Activated naive CD4-positive, alpha-beta T cell treated with anti-CD3 and anti-CD28 coated beads, Interleukin-2, amount 50 U/mL, for 24 hours (primary cell): Measurements from ENCODE around the gene PRKD1.

Experiments
- H3K27ac Mint-ChIP-seq: one replicate; pipeline ENCODE4 v1.8.0; 2021; ENCODE audit warnings: mild to moderate bottlenecking, mixed read lengths
- H3K27me3 Mint-ChIP-seq: one replicate; pipeline ENCODE4 v1.8.0; 2021; ENCODE audit warnings: mixed read lengths
- H3K36me3 Mint-ChIP-seq: one replicate; pipeline ENCODE4 v1.8.0; 2021; ENCODE audit warnings: mixed read lengths
- H3K4me1 Mint-ChIP-seq: one replicate; pipeline ENCODE4 v1.8.0; 2021; ENCODE audit warnings: mixed read lengths
- H3K4me3 Mint-ChIP-seq: one replicate; pipeline ENCODE4 v1.8.0; 2021; ENCODE audit warnings: mild to moderate bottlenecking, mixed read lengths
- H3K9me3 Mint-ChIP-seq: one replicate; pipeline ENCODE4 v1.8.0; 2021; ENCODE audit warnings: mixed read lengths

PRKD1 gene

DNA sequence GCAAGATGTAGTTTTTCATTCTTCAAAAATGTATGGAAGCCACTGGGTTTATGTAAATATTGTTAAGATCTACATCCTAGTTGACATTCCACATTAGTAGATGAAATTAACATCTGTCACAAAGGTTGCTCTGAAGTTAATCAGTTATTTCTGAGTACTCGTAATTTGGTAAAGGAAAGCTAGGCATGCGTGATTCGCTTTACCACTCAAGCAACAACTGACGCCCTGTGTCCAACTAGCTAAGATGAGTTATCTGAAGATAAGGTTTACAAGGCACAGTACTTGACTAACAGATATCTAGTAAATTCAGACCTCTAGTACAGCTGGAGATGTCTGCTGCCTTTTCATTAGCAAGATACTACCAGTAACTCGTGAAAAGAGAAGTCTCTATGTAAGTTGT, 14.1 kb downstream of the PRKD1 start:
- no peaks in the 10 kb centered on the region for H3K9me3 Mint-ChIP-seq
- H3K4me3 Mint-ChIP-seq = no peak overlapping the region
- H3K4me1 Mint-ChIP-seq = no peaks in the 10 kb centered on the region
- H3K27ac Mint-ChIP-seq = no peak overlapping the region
- H3K27me3 Mint-ChIP-seq = no peaks in the 10 kb centered on the region
- no peaks in the 10 kb centered on the region for H3K36me3 Mint-ChIP-seq

GRCh38 chr14:29911810-29912209, 15.8 kb downstream of the PRKD1 start:
- no peaks in the 10 kb centered on the region for H3K9me3 Mint-ChIP-seq
- no peaks in the 10 kb centered on the region for H3K4me1 Mint-ChIP-seq
- H3K27me3 Mint-ChIP-seq = no peaks in the 10 kb centered on the region
- no peaks in the 10 kb centered on the region for H3K36me3 Mint-ChIP-seq
- H3K27ac Mint-ChIP-seq = no peak overlapping the region
- no peak overlapping the region for H3K4me3 Mint-ChIP-seq

DNA sequence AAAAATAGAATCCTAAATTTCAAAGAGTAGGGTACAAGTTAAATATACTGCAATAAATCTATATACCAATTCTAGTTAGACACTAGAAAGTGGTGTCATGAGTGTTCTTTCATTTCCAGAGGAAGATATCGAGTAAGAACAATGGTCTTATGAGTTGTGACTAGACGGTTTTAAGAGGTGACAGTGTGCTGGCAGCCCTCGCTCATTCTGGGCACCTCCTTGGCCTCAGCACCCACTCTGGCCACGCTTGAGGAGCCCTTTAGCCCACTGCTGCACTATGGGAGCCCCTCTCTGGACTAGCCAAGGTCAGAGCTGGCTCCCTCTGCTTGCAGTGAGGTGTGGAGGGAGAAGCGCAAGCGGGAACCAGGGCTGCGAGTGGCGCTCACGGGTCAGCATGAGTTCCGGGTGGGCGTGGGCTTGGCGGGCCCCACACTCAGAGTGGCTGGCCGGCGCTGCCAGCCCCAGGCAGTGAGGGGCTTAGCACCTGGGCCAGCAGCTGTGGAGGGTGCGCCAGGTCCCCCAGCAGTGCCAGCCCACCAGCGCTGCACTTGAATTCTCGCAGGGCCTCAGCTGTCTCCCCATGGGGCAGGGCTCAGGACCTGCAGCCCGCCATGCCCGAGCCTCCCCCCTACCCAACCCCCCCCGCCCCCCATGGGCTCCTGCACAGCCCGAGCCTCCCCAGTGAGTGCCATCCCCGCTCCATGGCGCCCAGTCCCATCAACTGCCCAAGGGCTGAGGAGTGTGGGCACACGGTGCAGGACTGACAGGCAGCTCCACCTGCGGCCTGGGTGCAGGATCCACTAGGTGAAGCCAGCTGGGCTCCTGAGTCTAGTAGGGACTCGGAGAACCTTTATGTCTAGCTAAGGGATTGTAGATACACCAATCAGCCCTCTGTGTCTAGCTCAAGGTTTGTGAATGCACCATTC, 18.7 kb downstream of the PRKD1 start:
- Mint-ChIP-seq H3K4me3 (no peak overlapping the region), H3K36me3 (no peaks in the 10 kb centered on the region), H3K9me3 (no peaks in the 10 kb centered on the region), H3K27me3 (no peaks in the 10 kb centered on the region), H3K4me1 (no peaks in the 10 kb centered on the region), H3K27ac (no peak overlapping the region)

GRCh38 chr14:29906256-29906870, 21.3 kb downstream of the PRKD1 start:
- Mint-ChIP-seq H3K4me1 (no peaks in the 10 kb centered on the region), H3K36me3 (no peaks in the 10 kb centered on the region), H3K27me3 (no peaks in the 10 kb centered on the region), H3K4me3 (no peak overlapping the region), H3K27ac (no peak overlapping the region), H3K9me3 (no peaks in the 10 kb centered on the region)

- no peaks in the 10 kb centered on the region for H3K36me3 Mint-ChIP-seq
- H3K27ac Mint-ChIP-seq = no peak overlapping the region
- no peaks in the 10 kb centered on the region for H3K4me1 Mint-ChIP-seq
- H3K4me3 Mint-ChIP-seq = no peak overlapping the region
- no peaks in the 10 kb centered on the region for H3K9me3 Mint-ChIP-seq
- no peaks in the 10 kb centered on the region for H3K27me3 Mint-ChIP-seq
Observed at GRCh38 chr14:29905543-29905942, 22.1 kb downstream of the PRKD1 start.

DNA sequence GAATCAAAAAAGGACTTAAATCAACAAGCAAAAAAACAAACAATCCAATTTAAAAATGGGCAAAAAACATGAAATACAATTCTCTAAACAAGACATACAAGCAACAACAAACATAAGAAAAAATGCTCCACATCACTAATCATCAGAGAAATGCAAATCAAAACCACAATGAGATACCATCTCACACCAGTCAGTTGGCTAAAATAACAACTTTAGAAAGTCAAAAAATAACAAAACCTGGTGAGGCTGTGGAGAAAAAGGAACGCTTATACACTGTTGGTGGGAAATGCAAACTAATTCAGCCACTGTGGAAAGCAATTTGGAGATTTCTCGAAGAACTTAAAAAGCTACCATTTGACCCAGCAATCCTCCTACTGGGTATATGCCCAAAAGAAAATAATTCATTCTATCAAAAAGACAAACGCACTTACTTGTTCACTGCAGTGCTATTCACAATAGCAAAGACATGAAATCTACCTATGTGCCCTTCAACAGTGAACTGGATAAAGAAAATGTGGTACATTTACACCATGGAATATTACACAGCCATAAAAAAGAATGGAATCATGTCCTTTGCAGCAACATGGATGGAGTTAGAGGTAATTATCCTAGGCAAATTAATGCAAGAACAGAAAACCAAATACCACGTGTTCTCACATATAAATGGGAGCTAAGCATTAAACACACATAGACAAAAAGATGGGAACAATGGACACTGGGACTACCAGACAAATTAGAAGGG, 26.9 kb downstream of the PRKD1 start:
- Mint-ChIP-seq H3K9me3 (no peaks in the 10 kb centered on the region), H3K4me3 (no peak overlapping the region), H3K4me1 (no peaks in the 10 kb centered on the region), H3K27me3 (no peaks in the 10 kb centered on the region), H3K36me3 (no peaks in the 10 kb centered on the region), H3K27ac (no peak overlapping the region)

GRCh38 chr14:29898470-29898869, 29.2 kb downstream of the PRKD1 start:
- H3K36me3 Mint-ChIP-seq = no peaks in the 10 kb centered on the region
- H3K4me3 Mint-ChIP-seq = no peak overlapping the region
- H3K27me3 Mint-ChIP-seq = no peaks in the 10 kb centered on the region

DNA sequence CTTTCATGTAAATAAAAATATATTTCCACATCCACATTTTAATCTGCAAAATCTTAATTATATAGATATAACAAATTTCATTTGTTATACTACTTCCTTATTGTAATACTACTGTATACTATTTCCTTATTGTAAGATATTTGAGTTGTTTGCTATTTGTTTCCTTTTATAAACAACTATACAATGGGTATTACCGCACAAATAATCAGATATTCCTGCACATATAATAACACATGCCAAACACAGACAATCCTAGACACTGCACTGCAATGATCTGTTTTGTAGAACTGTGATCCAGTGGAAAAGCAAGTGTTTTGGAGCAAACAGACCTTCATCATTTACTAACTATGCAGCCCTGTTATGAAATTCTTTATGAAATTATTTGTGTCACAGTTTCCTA, 30.5 kb downstream of the PRKD1 start:
- Mint-ChIP-seq H3K4me3 (no peak overlapping the region), H3K36me3 (no peaks in the 10 kb centered on the region), H3K4me1 (no peaks in the 10 kb centered on the region), H3K9me3 (no peaks in the 10 kb centered on the region), H3K27me3 (no peaks in the 10 kb centered on the region), H3K27ac (no peak overlapping the region)

More at GRCh38 chr14:29898470-29898869, 29.2 kb downstream of the PRKD1 start:
- Mint-ChIP-seq H3K27ac (no peak overlapping the region), H3K9me3 (no peaks in the 10 kb centered on the region), H3K4me1 (no peaks in the 10 kb centered on the region)

DNA sequence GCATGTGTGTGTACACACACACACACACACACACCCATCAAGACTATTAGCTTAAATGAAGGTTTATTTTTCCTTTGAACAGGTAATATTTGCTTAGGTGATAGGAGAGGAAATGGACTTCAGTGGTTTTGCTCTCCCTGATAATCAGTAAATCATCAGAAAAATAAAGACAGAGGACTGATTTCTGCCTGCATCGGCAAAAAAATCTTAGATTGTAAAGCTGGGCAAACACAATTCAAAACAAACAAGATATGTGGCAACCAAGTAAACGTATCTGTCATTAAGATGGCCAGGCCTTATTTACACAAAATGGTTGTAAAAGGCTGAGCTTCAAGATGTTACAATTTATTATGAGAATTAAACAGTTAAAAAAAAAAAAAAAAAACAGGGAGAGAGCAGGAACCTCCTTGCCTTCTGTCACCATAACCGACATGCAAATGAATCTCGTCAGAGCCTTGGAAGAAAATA, 31.3 kb downstream of the PRKD1 start:
- no peaks in the 10 kb centered on the region for H3K9me3 Mint-ChIP-seq
- H3K27me3 Mint-ChIP-seq = no peaks in the 10 kb centered on the region
- H3K4me3 Mint-ChIP-seq = no peak overlapping the region
- H3K27ac Mint-ChIP-seq = no peak overlapping the region
- no peaks in the 10 kb centered on the region for H3K4me1 Mint-ChIP-seq
- H3K36me3 Mint-ChIP-seq = no peaks in the 10 kb centered on the region

DNA sequence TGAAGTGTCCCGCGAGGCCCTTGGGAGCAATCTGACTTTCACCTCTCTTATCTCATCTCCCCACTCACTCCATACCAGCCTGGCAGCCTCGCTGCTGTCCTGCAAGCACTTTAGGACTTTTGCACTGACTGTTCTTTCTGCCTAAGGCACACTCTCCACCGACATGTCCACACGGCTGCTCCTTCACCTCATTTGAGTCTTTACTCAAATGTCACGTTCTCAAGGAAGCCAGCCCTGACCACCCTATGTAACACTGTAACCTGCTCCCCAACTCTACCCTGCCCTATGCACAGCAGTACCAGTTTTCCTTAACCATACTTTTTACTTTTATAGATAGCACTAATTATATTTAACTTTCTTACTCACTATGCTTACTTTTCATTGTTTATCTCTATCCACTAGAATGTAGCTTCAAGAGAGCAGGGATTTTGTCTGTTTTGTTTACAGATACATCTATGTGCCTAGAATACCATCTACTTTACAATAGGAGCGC, 32.0 kb downstream of the PRKD1 start:
- Mint-ChIP-seq H3K36me3 (no peaks in the 10 kb centered on the region), H3K9me3 (no peaks in the 10 kb centered on the region), H3K27me3 (no peaks in the 10 kb centered on the region), H3K27ac (no peak overlapping the region), H3K4me3 (no peak overlapping the region), H3K4me1 (no peaks in the 10 kb centered on the region)

GRCh38 chr14:29893989-29894388, 33.7 kb downstream of the PRKD1 start:
- no peak overlapping the region for H3K4me3 Mint-ChIP-seq
- H3K4me1 Mint-ChIP-seq = no peaks in the 10 kb centered on the region
- no peaks in the 10 kb centered on the region for H3K27me3 Mint-ChIP-seq
- no peaks in the 10 kb centered on the region for H3K9me3 Mint-ChIP-seq
- H3K27ac Mint-ChIP-seq = no peak overlapping the region
- no peaks in the 10 kb centered on the region for H3K36me3 Mint-ChIP-seq

DNA sequence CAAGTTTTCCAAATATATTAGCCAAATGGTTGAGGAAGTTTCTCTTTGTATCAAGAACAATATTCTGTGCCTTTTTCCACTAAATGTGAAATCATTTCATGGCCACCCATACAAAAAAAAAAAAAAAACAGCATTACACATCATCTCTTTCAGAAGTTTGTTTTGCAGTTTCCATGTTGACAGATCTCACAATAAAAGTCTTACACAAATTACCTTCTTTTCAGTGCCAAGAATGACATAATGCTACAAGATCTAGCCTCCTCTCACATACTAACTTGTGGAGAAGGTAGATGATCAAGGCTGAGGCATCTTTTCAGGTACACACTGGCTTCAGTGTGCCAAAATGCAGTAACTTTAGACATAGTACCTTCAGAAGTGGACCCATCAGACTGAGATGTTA, 35.3 kb downstream of the PRKD1 start:
- H3K4me3 Mint-ChIP-seq = no peak overlapping the region
- no peaks in the 10 kb centered on the region for H3K9me3 Mint-ChIP-seq
- H3K27me3 Mint-ChIP-seq = no peaks in the 10 kb centered on the region
- H3K27ac Mint-ChIP-seq = no peak overlapping the region
- H3K4me1 Mint-ChIP-seq = no peaks in the 10 kb centered on the region
- H3K36me3 Mint-ChIP-seq = no peaks in the 10 kb centered on the region

DNA sequence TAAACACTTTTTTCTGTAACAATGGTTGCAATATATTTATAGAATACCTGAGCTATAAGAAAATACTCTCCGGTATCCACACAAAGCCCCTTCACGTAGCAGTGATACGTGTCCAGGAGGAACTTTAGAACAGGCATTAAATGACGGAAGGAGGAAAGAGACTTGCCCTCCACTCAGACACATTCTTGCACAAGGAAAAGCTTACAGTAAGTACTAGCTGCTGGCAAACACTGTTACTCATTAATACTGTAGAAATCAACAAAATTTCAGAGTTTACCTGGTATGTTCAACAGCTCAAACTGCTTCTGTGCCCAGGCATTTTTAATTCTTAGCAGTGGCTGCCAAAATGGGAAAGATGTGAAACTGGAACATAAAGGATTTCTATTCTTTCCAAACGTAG, 41.7 kb downstream of the PRKD1 start:
- H3K27ac Mint-ChIP-seq = no peak overlapping the region
- H3K4me3 Mint-ChIP-seq = no peak overlapping the region
- no peaks in the 10 kb centered on the region for H3K4me1 Mint-ChIP-seq
- no peaks in the 10 kb centered on the region for H3K27me3 Mint-ChIP-seq
- H3K36me3 Mint-ChIP-seq = no peaks in the 10 kb centered on the region
- peaks cover 14% of the 10 kb centered on the region for H3K9me3 Mint-ChIP-seq

DNA sequence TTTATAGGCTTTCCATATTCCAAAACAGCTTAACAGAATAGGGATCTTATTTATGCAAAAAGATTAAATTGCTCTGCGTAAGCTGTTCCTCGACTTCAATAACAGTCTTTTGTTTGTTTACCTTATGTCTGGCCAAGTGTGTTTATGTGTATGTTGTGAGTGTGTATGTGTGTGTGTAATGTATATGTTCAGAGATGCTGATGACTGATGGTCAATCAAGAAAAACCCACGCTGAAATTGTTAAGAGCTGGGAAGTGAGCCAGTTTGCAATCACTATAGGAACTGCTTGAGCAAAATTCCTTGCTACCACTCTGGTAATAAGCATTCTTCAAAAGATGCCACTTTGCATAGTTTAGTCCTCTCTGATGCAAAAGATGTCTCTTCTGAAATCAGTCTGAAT, 59.6 kb downstream of the PRKD1 start:
- H3K4me3 Mint-ChIP-seq = no peak overlapping the region
- H3K9me3 Mint-ChIP-seq = no peaks in the 10 kb centered on the region
- no peaks in the 10 kb centered on the region for H3K4me1 Mint-ChIP-seq
- no peak overlapping the region for H3K27ac Mint-ChIP-seq
- no peaks in the 10 kb centered on the region for H3K36me3 Mint-ChIP-seq
- H3K27me3 Mint-ChIP-seq = no peaks in the 10 kb centered on the region

GRCh38 chr14:29865299-29865698, 62.3 kb downstream of the PRKD1 start:
- H3K9me3 Mint-ChIP-seq = no peaks in the 10 kb centered on the region
- no peaks in the 10 kb centered on the region for H3K36me3 Mint-ChIP-seq
- no peak overlapping the region for H3K27ac Mint-ChIP-seq
- no peak overlapping the region for H3K4me3 Mint-ChIP-seq
- H3K4me1 Mint-ChIP-seq = no peaks in the 10 kb centered on the region
- no peaks in the 10 kb centered on the region for H3K27me3 Mint-ChIP-seq

- no peaks in the 10 kb centered on the region for H3K27me3 Mint-ChIP-seq
- no peak overlapping the region for H3K27ac Mint-ChIP-seq
- no peaks in the 10 kb centered on the region for H3K4me1 Mint-ChIP-seq
- H3K4me3 Mint-ChIP-seq = no peak overlapping the region
- no peaks in the 10 kb centered on the region for H3K36me3 Mint-ChIP-seq
- peaks cover 5% of the 10 kb centered on the region for H3K9me3 Mint-ChIP-seq
Observed at GRCh38 chr14:29861996-29862395, 65.7 kb downstream of the PRKD1 start.
